NT2/D1 (cell line): Measurements from ENCODE around the gene BRDT.

ENCODE experiments used
- SUZ12 ChIP-seq: IDR thresholded peaks from 2 replicates; pipeline ENCODE4 v1.6.1; 2011; ENCODE audit not compliant: insufficient read length, insufficient read depth; ENCODE audit errors: extremely low read depth
- YY1 ChIP-seq: IDR thresholded peaks from 2 replicates; pipeline ENCODE4 v1.6.1; 2011; ENCODE audit not compliant: insufficient read length, insufficient read depth
- ZNF274 ChIP-seq: IDR thresholded peaks from 2 replicates; pipeline ENCODE4 v1.6.1; 2011; ENCODE audit warnings: mild to moderate bottlenecking, low read depth, low read length

- TF ChIP-seq YY1 (no peak), ZNF274 (no peak), SUZ12 (no peak)
Measured at GRCh38 chr1:92031281-92032110, 82.3 kb downstream of the BRDT start.
